K562 (cell line): ENCODE results near the gene EDEM2. TPM values are rescaled to one million over a fixed set of nuclear protein-coding genes. Genes with fewer than 3 reads are reported as not detected.

ENCODE experiments used
- ATF7 ChIP-seq: fragments of 450-650 bp; IDR thresholded peaks from 2 replicates; pipeline ENCODE4 v1.7.1; 2014; ENCODE audit warnings: mild to moderate bottlenecking, moderate library complexity
- KHSRP ChIP-seq: fragments of 450-650 bp; IDR thresholded peaks from 2 replicates; pipeline ENCODE4 v1.6.1; 2017
- POLR2B ChIP-seq: fragments of 450-650 bp; IDR thresholded peaks from 2 replicates; pipeline ENCODE4 v1.6.1; 2018; ENCODE audit warnings: low read depth; ENCODE audit not compliant: partially characterized antibody
- YY1 ChIP-seq, 3 experiments: IDR thresholded peaks; 2 replicates each; pipeline ENCODE4 v1.6.1; 2011; ENCODE audit warnings: low read length in 2 of 3, mild to moderate bottlenecking in 2 of 3, moderate library complexity in 2 of 3, borderline replicate concordance in 1 of 3, control low read depth in 1 of 3, low read depth in 1 of 3; ENCODE audit not compliant: insufficient read depth in 3 of 3, insufficient replicate concordance in 2 of 3, control insufficient read depth in 1 of 3, insufficient read length in 1 of 3; ENCODE audit errors: extremely low read depth in 1 of 3
- ZNF133 ChIP-seq: fragments of 250-450 bp; sonication (Bioruptor Pico); IDR thresholded peaks from 2 replicates; pipeline ENCODE4 v1.4.0; 2020; ENCODE audit warnings: mild to moderate bottlenecking
- ZNF232 ChIP-seq: sonication (generic); formaldehyde crosslinking; IDR thresholded peaks from 2 replicates; pipeline ENCODE4 v1.8.0; 2022; ENCODE audit warnings: mild to moderate bottlenecking, missing genetic modification reagents
- ZNF766 ChIP-seq: fragments of 200-800 bp; sonication (Bioruptor generic); conservative IDR thresholded peaks from 2 replicates; pipeline ENCODE4 v1.6.1; 2016; ENCODE audit warnings: missing genetic modification characterization, missing compliant biosample characterization
- polyA plus RNA-seq, 8 experiments: library from polyadenylated mRNA; depleted of rRNA in 4 of 8; stranded (reverse) in 5 of 8; unstranded in 3 of 8; fragments of >200 nt; fragmentation: Nextera tagmentation in 2 of 8; fragmentation: Illumina TruSeq in 1 of 8; extraction: Ambion mirVana in 2 of 8; extraction: Trizol in 1 of 8; gene quantifications; 2 replicates each; pipeline versions ENCODE4 v1.2.1 to v1.2.3, GENCODE V29; 2011 to 2014; ENCODE audit warnings: inconsistent platforms in 1 of 8, missing spikeins in 1 of 8
- total RNA-seq, 7 experiments: library from RNA; depleted of rRNA in 6 of 7; stranded (reverse); fragments of >200 nt in 6 of 7; fragmentation: Illumina TruSeq in 2 of 7; extraction: Trizol in 2 of 7; gene quantifications; 2 replicates each; pipeline versions ENCODE4 v1.2.1 to v1.2.3, GENCODE V29; 2011 to 2021; ENCODE audit warnings: low replicate concordance in 1 of 7
- TF ChIP-seq, protein P1 (sequence below): sonication (generic); formaldehyde crosslinking; IDR thresholded peaks from 2 replicates; pipeline ENCODE4 v1.8.1; 2023; ENCODE audit warnings: mild to moderate bottlenecking, missing genetic modification reagents
- TF ChIP-seq, protein P2 (sequence below): fragments of 200-800 bp; sonication (Bioruptor generic); IDR thresholded peaks from 2 replicates; pipeline ENCODE4 v1.6.1; 2017; ENCODE audit warnings: missing genetic modification characterization, missing compliant biosample characterization
- TF ChIP-seq, protein P3 (sequence below), 2 experiments: IDR thresholded peaks; 2 replicates each; pipeline ENCODE4 v1.6.1; 2011; ENCODE audit warnings: borderline replicate concordance in 1 of 2, control low read depth in 1 of 2, low read depth in 1 of 2, low read length in 1 of 2, mild to moderate bottlenecking in 1 of 2, mixed read lengths in 1 of 2, moderate library complexity in 1 of 2; ENCODE audit not compliant: insufficient read depth in 1 of 2, insufficient read length in 1 of 2, poor library complexity in 1 of 2, severe bottlenecking in 1 of 2; ENCODE audit errors: extremely low read depth in 1 of 2
- TF ChIP-seq, protein P4 (sequence below): fragments of 250-450 bp; sonication (Bioruptor Pico); IDR thresholded peaks from 2 replicates; pipeline ENCODE4 v1.4.0; 2020

The EDEM2 gene
- total and polyA plus RNA-seq, 9 of the 15 experiments (the other 6 are each of a cell fraction or from before 2014, with no cell fraction given), result 6.9 to 11.0 (median 9.7) TPM

DNA sequence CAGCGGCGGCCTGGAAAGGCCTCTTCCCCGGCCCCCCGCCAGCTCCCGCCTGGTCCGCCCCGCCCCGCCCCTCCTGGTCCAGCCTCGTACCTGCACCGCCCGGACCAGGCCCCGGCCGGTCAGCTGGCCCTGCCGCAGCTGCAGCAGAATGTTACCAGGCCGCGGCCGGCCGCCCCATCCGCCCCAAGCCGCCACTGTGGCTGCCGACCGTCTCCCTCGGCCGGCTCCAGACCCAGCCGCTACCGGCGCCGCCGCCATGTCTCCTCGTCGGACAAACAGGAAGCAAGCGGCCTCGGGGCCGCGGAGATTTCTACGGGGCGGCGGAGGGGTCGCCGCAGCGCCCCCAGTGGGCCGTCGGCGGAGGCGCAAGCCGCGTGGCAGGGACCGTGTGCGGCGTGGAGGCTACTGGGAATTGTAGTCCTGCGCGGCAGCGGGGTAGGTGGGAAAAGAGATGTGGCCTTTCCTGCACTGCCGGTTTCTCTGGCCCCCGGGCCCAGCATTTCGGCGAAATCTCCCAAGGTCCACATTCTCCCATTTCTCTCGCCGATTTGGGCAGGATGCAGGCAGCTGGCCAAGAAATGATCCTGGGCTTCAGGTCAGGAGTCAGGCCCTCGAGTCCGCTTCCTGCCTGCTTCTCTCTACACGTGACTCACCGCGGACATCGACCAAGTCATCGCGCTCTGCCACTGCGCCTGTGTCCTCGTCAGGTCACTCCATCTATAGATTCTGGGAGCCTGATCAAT lies 54.4 kb downstream of the EDEM2 start, which contains the start of gene TRPC4AP (continued):
- TF ChIP-seq, protein P1, sequence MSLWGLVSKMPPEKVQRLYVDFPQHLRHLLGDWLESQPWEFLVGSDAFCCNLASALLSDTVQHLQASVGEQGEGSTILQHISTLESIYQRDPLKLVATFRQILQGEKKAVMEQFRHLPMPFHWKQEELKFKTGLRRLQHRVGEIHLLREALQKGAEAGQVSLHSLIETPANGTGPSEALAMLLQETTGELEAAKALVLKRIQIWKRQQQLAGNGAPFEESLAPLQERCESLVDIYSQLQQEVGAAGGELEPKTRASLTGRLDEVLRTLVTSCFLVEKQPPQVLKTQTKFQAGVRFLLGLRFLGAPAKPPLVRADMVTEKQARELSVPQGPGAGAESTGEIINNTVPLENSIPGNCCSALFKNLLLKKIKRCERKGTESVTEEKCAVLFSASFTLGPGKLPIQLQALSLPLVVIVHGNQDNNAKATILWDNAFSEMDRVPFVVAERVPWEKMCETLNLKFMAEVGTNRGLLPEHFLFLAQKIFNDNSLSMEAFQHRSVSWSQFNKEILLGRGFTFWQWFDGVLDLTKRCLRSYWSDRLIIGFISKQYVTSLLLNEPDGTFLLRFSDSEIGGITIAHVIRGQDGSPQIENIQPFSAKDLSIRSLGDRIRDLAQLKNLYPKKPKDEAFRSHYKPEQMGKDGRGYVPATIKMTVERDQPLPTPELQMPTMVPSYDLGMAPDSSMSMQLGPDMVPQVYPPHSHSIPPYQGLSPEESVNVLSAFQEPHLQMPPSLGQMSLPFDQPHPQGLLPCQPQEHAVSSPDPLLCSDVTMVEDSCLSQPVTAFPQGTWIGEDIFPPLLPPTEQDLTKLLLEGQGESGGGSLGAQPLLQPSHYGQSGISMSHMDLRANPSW (CRISPR knock-in tag), result no peak
- TF ChIP-seq YY1 (IDR thresholded peaks at IDR 0.05; ENCODE audit: borderline replicate concordance in 1 of 3, control insufficient read depth in 1 of 3, extremely low read depth in 1 of 3, insufficient read depth in 3 of 3, insufficient read length in 1 of 3, insufficient replicate concordance in 2 of 3, low read depth in 1 of 3, low read length in 2 of 3) (peak; percentile 67 to 97 (median 94)), ZNF133 (CRISPR knock-in tag) (no peak), ZNF766 (CRISPR knock-in tag) (peak; percentile 89), KHSRP (no peak), ZNF232 (CRISPR knock-in tag) (0 out of 2 replicates have a peak, but pooled peaks have one; percentile 22), POLR2B (peak; percentile 80), ATF7 (peak; percentile 71)
- TF ChIP-seq, protein P2, sequence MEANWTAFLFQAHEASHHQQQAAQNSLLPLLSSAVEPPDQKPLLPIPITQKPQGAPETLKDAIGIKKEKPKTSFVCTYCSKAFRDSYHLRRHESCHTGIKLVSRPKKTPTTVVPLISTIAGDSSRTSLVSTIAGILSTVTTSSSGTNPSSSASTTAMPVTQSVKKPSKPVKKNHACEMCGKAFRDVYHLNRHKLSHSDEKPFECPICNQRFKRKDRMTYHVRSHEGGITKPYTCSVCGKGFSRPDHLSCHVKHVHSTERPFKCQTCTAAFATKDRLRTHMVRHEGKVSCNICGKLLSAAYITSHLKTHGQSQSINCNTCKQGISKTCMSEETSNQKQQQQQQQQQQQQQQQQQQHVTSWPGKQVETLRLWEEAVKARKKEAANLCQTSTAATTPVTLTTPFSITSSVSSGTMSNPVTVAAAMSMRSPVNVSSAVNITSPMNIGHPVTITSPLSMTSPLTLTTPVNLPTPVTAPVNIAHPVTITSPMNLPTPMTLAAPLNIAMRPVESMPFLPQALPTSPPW (CRISPR knock-in tag), result peak; percentile 90
- TF ChIP-seq, protein P3, sequence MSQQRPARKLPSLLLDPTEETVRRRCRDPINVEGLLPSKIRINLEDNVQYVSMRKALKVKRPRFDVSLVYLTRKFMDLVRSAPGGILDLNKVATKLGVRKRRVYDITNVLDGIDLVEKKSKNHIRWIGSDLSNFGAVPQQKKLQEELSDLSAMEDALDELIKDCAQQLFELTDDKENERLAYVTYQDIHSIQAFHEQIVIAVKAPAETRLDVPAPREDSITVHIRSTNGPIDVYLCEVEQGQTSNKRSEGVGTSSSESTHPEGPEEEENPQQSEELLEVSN (IDR thresholded peaks at IDR 0.05; ENCODE audit: borderline replicate concordance in 1 of 2, extremely low read depth in 1 of 2, insufficient read depth in 1 of 2, insufficient read length in 1 of 2, low read depth in 1 of 2, low read length in 1 of 2, poor library complexity in 1 of 2, severe bottlenecking in 1 of 2), result peak; percentile 97 to 98
- TF ChIP-seq, protein P4, sequence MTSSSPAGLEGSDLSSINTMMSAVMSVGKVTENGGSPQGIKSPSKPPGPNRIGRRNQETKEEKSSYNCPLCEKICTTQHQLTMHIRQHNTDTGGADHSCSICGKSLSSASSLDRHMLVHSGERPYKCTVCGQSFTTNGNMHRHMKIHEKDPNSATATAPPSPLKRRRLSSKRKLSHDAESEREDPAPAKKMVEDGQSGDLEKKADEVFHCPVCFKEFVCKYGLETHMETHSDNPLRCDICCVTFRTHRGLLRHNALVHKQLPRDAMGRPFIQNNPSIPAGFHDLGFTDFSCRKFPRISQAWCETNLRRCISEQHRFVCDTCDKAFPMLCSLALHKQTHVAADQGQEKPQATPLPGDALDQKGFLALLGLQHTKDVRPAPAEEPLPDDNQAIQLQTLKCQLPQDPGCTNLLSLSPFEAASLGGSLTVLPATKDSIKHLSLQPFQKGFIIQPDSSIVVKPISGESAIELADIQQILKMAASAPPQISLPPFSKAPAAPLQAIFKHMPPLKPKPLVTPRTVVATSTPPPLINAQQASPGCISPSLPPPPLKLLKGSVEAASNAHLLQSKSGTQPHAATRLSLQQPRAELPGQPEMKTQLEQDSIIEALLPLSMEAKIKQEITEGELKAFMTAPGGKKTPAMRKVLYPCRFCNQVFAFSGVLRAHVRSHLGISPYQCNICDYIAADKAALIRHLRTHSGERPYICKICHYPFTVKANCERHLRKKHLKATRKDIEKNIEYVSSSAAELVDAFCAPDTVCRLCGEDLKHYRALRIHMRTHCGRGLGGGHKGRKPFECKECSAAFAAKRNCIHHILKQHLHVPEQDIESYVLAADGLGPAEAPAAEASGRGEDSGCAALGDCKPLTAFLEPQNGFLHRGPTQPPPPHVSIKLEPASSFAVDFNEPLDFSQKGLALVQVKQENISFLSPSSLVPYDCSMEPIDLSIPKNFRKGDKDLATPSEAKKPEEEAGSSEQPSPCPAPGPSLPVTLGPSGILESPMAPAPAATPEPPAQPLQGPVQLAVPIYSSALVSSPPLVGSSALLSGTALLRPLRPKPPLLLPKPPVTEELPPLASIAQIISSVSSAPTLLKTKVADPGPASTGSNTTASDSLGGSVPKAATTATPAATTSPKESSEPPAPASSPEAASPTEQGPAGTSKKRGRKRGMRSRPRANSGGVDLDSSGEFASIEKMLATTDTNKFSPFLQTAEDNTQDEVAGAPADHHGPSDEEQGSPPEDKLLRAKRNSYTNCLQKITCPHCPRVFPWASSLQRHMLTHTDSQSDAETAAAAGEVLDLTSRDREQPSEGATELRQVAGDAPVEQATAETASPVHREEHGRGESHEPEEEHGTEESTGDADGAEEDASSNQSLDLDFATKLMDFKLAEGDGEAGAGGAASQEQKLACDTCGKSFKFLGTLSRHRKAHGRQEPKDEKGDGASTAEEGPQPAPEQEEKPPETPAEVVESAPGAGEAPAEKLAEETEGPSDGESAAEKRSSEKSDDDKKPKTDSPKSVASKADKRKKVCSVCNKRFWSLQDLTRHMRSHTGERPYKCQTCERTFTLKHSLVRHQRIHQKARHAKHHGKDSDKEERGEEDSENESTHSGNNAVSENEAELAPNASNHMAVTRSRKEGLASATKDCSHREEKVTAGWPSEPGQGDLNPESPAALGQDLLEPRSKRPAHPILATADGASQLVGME (CRISPR knock-in tag), result no peak
